Smooth muscle cell (in vitro differentiated cells): ENCODE data around the gene MMP15. TPM values are rescaled to one million over a fixed set of nuclear protein-coding genes. Genes with fewer than 3 reads are reported as not detected.

Experiments used
- DNase-seq: peaks from one replicate; lab custom pipeline; 2025; ENCODE audit not compliant: unreplicated experiment; lab: John Stamatoyannopoulos, UW
- H2AFZ ChIP-seq: fragments of 200-600 bp; sonication (generic); 2 replicates; pipeline ENCODE4 v1.6.0; 2016; ENCODE audit warnings: antibody characterized with exemption, low read depth, mild to moderate bottlenecking
- H3F3A ChIP-seq: fragments of 200-600 bp; sonication (generic); 2 replicates; pipeline ENCODE4 v1.6.0; 2017; ENCODE audit warnings: antibody characterized with exemption, low read depth
- H3K27ac ChIP-seq: fragments of 200-600 bp; sonication (generic); 2 replicates; pipeline ENCODE4 v1.5.1; 2016; ENCODE audit warnings: low read depth, mild to moderate bottlenecking
- H3K27me3 ChIP-seq: fragments of 200-600 bp; sonication (generic); 2 replicates; pipeline ENCODE4 v1.6.1; 2016; ENCODE audit warnings: low read depth, mild to moderate bottlenecking
- H3K36me3 ChIP-seq: fragments of 200-600 bp; sonication (generic); 2 replicates; pipeline ENCODE4 v1.5.1; 2016; ENCODE audit warnings: low read depth
- H3K4me1 ChIP-seq: fragments of 200-600 bp; sonication (generic); 2 replicates; pipeline ENCODE4 v1.5.1; 2016; ENCODE audit warnings: low read depth
- H3K4me2 ChIP-seq: fragments of 200-600 bp; sonication (generic); 2 replicates; pipeline ENCODE4 v1.6.0; 2016; ENCODE audit warnings: mild to moderate bottlenecking
- H3K4me3 ChIP-seq: fragments of 200-600 bp; sonication (generic); 2 replicates; pipeline ENCODE4 v1.5.1; 2016; ENCODE audit warnings: mild to moderate bottlenecking
- H3K79me2 ChIP-seq: fragments of 200-600 bp; sonication (generic); 2 replicates; pipeline ENCODE4 v1.6.0; 2016; ENCODE audit warnings: low read depth, mild to moderate bottlenecking
- H3K9ac ChIP-seq: fragments of 200-600 bp; sonication (generic); 2 replicates; pipeline ENCODE4 v1.6.0; 2016; ENCODE audit warnings: low read depth
- H3K9me3 ChIP-seq: fragments of 200-600 bp; sonication (generic); replicated peaks from 2 replicates; pipeline ENCODE4 v1.5.1; 2016; ENCODE audit warnings: low read depth
- H4K20me1 ChIP-seq: fragments of 200-600 bp; sonication (generic); 2 replicates; pipeline ENCODE4 v1.6.0; 2016; ENCODE audit warnings: low read depth
- CTCF ChIP-seq: fragments of 200-600 bp; sonication (generic); IDR thresholded peaks from 2 replicates; pipeline ENCODE4 v1.5.1; 2017; ENCODE audit warnings: borderline replicate concordance, mild to moderate bottlenecking, antibody characterized with exemption; ENCODE audit not compliant: insufficient read depth, poor library complexity, severe bottlenecking
- WGBS: methylation state at CpG from one replicate; pipeline ENCODE4 v1.1.7; 2016; ENCODE audit warnings: low lambda C conversion rate; 5-methylcytosine and 5-hydroxymethylcytosine counted together
- polyA plus RNA-seq: library from polyadenylated mRNA; unstranded; fragments of >200 nt; fragmentation: Nextera tagmentation; extraction: Ambion mirVana; gene quantifications from 2 replicates; pipeline ENCODE4 v1.2.1, GENCODE V29; 2016
- total RNA-seq: library from RNA; depleted of rRNA; stranded (reverse); fragments of >200 nt; gene quantifications from 2 replicates; pipeline ENCODE4 v1.2.3, GENCODE V29; 2014

MMP15 gene
- total and polyA plus RNA-seq, 2 experiments from 2014 or later, result 2.3 to 5.2 TPM

GRCh38 chr16:58045096-58045495 lies 19.5 kb downstream of the MMP15 start:
- no peaks in the 10 kb centered on the region for H3K36me3 ChIP-seq
- 98% methylated on average over 16 of the region's 31 CpGs for WGBS
- no peaks in the 10 kb centered on the region for H3F3A ChIP-seq
- no peak for DNase-seq
- H3K27me3 ChIP-seq, result no peaks in the 10 kb centered on the region
- H3K27ac ChIP-seq, result no peak overlapping the region
- no peak overlapping the region for H3K4me3 ChIP-seq
- H3K9ac ChIP-seq, result no peak overlapping the region
- no peak overlapping the region for H3K4me2 ChIP-seq
- H3K9me3 ChIP-seq, result no peaks in the 10 kb centered on the region
- H3K4me1 ChIP-seq, result no peaks in the 10 kb centered on the region
- no peaks in the 10 kb centered on the region for H3K79me2 ChIP-seq
- no peaks in the 10 kb centered on the region for H4K20me1 ChIP-seq
- no peak for TF ChIP-seq CTCF
- H2AFZ ChIP-seq, result no peak overlapping the region

DNA sequence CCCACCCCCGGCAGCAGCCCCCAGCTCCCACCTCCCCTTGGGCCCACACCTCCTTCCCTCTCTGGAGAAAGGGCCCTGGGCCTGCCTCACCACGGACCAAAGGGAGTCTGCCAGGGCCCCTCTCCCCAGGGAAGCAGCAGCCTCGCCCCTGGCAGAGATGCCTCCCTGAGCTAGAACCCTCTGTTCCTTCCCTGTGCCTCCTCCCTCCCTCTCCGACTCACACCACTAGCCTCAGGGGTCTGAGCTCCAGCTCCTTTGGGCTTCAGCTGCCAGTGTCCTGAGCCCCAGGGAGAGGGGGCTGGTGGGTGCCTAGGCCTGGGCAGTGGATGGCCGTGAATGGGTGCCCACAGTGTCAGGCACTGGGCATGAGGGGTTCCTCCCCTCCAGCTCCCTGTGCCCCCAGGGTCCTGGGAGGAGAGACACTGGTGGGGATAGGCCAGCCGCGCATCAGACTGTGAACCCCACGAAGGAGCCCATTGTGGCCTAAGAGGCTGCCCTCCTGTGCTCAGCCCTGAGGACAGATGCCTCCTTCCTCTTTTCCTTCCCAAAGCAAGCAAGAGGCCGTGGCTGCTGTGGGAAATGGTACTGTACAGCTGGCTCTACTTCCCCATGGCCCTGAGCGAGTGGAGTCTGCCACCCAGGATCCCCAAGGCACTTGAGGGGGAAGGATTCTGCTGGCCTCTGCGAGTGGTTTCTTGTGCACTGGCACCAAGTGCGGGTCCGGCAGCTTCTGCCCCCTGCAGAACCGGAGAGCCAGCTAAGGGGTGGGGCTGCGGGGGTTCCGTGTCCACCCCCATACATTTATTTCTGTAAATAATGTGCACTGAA lies 20.7 kb downstream of the MMP15 start:
- no peak for DNase-seq
- Histone ChIP-seq H3K9ac (no peak overlapping the region), H3K9me3 (no peaks in the 10 kb centered on the region), H3K36me3 (no peaks in the 10 kb centered on the region), H3K79me2 (no peaks in the 10 kb centered on the region), H3K4me2 (no peak overlapping the region), H3K27ac (no peak overlapping the region), H3F3A (no peaks in the 10 kb centered on the region), H4K20me1 (no peaks in the 10 kb centered on the region), H2AFZ (no peak overlapping the region), H3K4me3 (no peak overlapping the region), H3K27me3 (no peaks in the 10 kb centered on the region), H3K4me1 (no peaks in the 10 kb centered on the region)
- WGBS, result 96% methylated on average over 14 of the region's 16 CpGs
- no peak for TF ChIP-seq CTCF

DNA sequence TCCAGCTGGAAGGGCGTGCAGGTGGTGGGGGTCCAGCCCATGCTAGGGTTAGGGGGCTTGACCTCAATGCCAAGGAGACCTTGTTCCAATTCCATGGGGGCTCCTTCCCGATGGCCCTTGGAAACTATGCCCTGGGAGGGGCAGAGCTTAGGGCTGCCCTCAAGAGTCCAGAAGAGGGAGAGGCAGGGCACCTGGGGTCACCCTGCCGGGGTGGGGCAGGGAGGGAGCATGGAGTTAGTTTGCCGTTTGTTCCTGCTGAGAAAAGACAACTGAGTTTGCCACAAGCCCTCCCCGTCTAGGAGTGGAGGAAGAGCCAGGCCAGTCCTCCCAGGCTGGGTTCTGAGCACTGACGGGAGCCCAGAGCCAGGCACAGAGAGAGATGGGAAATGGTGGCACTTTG lies 21.4 kb downstream of the MMP15 start:
- Histone ChIP-seq H3K79me2 (no peaks in the 10 kb centered on the region), H3K27ac (no peak overlapping the region), H3K36me3 (no peaks in the 10 kb centered on the region), H3K4me2 (no peak overlapping the region), H3K9ac (no peak overlapping the region), H3K9me3 (no peaks in the 10 kb centered on the region), H3K4me1 (no peaks in the 10 kb centered on the region), H2AFZ (no peak overlapping the region), H4K20me1 (no peaks in the 10 kb centered on the region), H3F3A (no peaks in the 10 kb centered on the region), H3K4me3 (no peak overlapping the region), H3K27me3 (no peaks in the 10 kb centered on the region)
- TF ChIP-seq CTCF, result no peak
- WGBS, result 93% methylated on average over 5 of the region's 6 CpGs
- no peak for DNase-seq
